ENCODE measurements around the gene RTL1. TPM values are rescaled to one million over a fixed set of nuclear protein-coding genes. Genes with fewer than 3 reads are reported as not detected.

Gene RTL1
- total and polyA plus RNA-seq, 2 experiments from 2014 or later = 0.36 TPM; not detected in 1

DNA sequence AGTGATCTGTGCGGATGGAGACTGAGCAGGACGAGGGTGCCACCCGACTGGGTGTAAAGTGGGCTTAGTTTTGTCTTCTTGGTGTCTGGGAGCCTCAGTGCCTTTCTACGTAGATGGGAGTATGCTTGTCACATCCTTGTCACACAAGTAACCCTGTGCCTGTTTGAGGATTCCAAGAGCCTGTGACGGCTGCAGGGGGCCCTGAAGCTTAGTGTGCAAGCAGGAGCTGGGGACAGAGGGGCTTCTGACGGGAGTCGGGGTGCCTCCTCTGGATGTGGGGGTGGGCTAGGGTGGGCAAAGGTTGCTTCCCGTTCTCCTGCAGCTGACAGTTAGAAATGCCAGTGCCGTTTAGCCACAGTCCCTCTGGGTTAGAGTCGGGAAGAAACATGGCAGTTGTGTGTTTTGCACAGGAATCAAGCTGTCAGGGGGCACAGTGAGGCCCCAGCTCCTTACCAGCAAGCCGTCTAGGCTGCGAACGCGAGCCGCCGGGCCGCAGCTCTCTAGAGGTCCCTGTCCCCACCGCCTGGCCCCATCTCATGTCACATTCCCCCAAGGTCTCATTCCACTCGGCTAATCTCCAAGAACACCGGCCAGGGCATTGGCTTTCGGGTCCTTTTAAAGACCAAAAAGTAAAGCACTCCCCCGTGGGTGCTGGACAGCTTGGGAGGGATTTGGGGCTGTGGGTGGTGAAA is 7.0 kb downstream of the RTL1 start:
- Histone ChIP-seq H2AFZ (no peak overlapping the region), H4K20me1 (ENCODE audit: insufficient read depth) (no peaks in the 10 kb centered on the region)
- 67 to 74% methylated on average over 22 of the region's 22 CpGs for WGBS, 2 experiments (ENCODE audit: low coverage in 1 of 2, low lambda C conversion rate in 2 of 2, missing lambda C conversion rate in 2 of 2)

DNA sequence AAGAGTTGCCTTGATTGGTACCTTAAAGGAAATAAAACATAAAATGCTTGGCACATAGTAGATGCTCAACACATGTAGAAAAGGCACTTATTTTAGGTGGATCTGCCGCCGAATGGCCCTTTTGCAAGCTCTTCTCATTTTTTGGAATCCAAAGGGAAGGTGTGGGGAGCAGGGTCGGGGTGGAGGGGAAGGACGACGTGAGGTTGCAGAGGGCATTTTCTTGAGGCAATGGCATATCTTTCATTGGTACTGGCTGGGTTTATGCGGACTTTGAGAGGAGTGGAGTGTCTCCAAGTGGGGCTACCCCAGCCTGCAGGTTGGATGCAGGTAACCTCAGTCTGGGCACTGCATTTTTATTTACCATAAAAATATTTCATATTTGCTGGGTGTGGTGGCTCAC is 8.1 kb downstream of the RTL1 start:
- peaks cover 10% of the 10 kb centered on the region; the same call in 1 of the 2 replicates for H3K27me3 ChIP-seq (replicated peaks; ENCODE audit: insufficient read depth)
- no peaks in the 10 kb centered on the region for H3F3A ChIP-seq (ENCODE audit: insufficient read depth)
- H3K4me1 ChIP-seq (ENCODE audit: insufficient read depth) = no peaks in the 10 kb centered on the region
- H3K4me2 ChIP-seq (ENCODE audit: unreplicated experiment) = no peak overlapping the region
- H3K9ac ChIP-seq = no peak overlapping the region
- no peaks in the 10 kb centered on the region for H3K79me2 ChIP-seq (ENCODE audit: insufficient read depth)
- H3K36me3 ChIP-seq (ENCODE audit: low read depth) = peaks cover 16% of the 10 kb centered on the region; the same call in 1 of the 2 replicates
- TF ChIP-seq EZH2phosphoT487 (IDR thresholded peaks at IDR 0.05; ENCODE audit: insufficient read depth, low read depth) (no peak), EZH2 (IDR thresholded peaks at IDR 0.05; ENCODE audit: insufficient read depth, poor library complexity, severe bottlenecking) (no peak)
- no peak for DNase-seq
- H3K9me3 ChIP-seq (ENCODE audit: low read depth) = no peaks in the 10 kb centered on the region
- H3K9me2 ChIP-seq (ENCODE audit: insufficient read depth) = no peaks in the 10 kb centered on the region
- in situ Hi-C loops (cut with MboI) = no loop called here
- H3K4me3 ChIP-seq = no peak overlapping the region
- H2AFZ ChIP-seq = no peak overlapping the region
- H4K20me1 ChIP-seq (ENCODE audit: insufficient read depth) = no peaks in the 10 kb centered on the region
- H3K27ac ChIP-seq = no peak overlapping the region
- 74 to 82% methylated on average over 6 of the region's 6 CpGs for WGBS, 2 experiments (ENCODE audit: low coverage in 1 of 2, low lambda C conversion rate in 2 of 2, missing lambda C conversion rate in 2 of 2)

More for the DNA sequence above, 7.0 kb downstream of the RTL1 start:
- no peaks in the 10 kb centered on the region for H3K79me2 ChIP-seq (ENCODE audit: insufficient read depth)
- no peaks in the 10 kb centered on the region for H3K9me3 ChIP-seq (ENCODE audit: low read depth)
- no peak for TF ChIP-seq EZH2 (IDR thresholded peaks at IDR 0.05; ENCODE audit: insufficient read depth, poor library complexity, severe bottlenecking)
- TF ChIP-seq EZH2phosphoT487 (IDR thresholded peaks at IDR 0.05; ENCODE audit: insufficient read depth, low read depth) = no peak
- no peak overlapping the region for H3K9ac ChIP-seq
- H3K27me3 ChIP-seq (replicated peaks; ENCODE audit: insufficient read depth) = peaks cover 13% of the 10 kb centered on the region; the same call in 1 of the 2 replicates
- no peaks in the 10 kb centered on the region for H3K9me2 ChIP-seq (ENCODE audit: insufficient read depth)
- H3K4me2 ChIP-seq (ENCODE audit: unreplicated experiment) = no peak overlapping the region
- H3F3A ChIP-seq (ENCODE audit: insufficient read depth) = no peaks in the 10 kb centered on the region
- no peaks in the 10 kb centered on the region for H3K4me1 ChIP-seq (ENCODE audit: insufficient read depth)
- H3K27ac ChIP-seq = no peak overlapping the region
- H3K36me3 ChIP-seq (ENCODE audit: low read depth) = peaks cover 16% of the 10 kb centered on the region; the same call in 1 of the 2 replicates
- in situ Hi-C loops (cut with MboI) = no loop called here
- H3K4me3 ChIP-seq = no peak overlapping the region
- DNase-seq = no peak

DNA sequence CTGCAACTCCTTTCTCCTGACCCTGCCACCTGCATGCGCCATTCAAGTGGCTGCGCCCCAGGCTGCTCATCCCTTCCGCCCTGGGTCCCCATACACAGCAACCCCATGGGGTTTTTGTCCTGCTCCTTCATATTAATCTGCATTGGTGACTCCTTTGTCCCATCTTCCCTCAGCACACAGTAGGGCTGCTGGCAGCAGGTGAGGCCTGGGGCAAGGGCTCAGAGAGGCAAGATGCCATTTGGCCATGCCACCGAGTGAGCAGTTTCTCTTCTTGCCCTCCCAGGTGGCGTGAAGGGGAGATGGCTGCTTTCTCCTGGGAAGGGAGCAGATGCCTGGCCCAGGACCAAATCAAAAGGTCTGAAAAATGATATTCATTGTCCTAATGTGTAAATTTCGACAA is 9.1 kb downstream of the RTL1 start:
- WGBS, 2 experiments (ENCODE audit: low coverage in 1 of 2, low lambda C conversion rate in 2 of 2, missing lambda C conversion rate in 2 of 2) = 76 to 80% methylated on average over 6 of the region's 6 CpGs

DNA sequence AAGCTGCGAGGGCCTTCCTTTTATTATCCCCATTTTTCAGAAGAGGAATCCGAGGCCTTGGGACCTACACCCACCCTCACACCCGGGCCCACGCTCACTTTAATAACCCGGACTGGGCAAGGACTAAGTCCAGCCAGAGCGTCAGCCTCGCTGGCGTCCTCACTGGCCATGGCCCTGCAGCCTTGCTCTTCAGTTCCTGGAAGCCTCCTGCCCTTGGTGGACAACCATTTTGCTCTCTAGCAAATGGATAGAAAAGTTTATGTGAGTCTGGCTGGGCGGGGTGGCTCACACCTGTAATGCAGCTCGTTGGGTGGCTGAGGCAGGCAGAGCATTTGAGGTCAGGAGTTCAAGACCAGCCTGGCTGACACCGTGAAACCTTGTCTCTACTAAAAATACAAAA is 9.8 kb downstream of the RTL1 start:
- no peak for DNase-seq
- in situ Hi-C loops (cut with MboI) = no loop called here
- WGBS, 2 experiments (ENCODE audit: low coverage in 1 of 2, low lambda C conversion rate in 2 of 2, missing lambda C conversion rate in 2 of 2) = 69 to 71% methylated on average over 11 of the region's 11 CpGs
- Histone ChIP-seq H2AFZ (no peak overlapping the region), H4K20me1 (ENCODE audit: insufficient read depth) (no peaks in the 10 kb centered on the region; the same call in 1 of the 2 replicates), H3K4me2 (ENCODE audit: unreplicated experiment) (no peak overlapping the region), H3K27me3 (replicated peaks; ENCODE audit: insufficient read depth) (no peaks in the 10 kb centered on the region; the same call in 1 of the 2 replicates), H3K4me1 (ENCODE audit: insufficient read depth) (no peaks in the 10 kb centered on the region), H3K36me3 (ENCODE audit: low read depth) (peaks cover 20% of the 10 kb centered on the region; the same call in 1 of the 2 replicates), H3K9ac (no peak overlapping the region), H3K27ac (no peak overlapping the region), H3F3A (ENCODE audit: insufficient read depth) (peaks cover 1% of the 10 kb centered on the region; the same call in 1 of the 2 replicates), H3K4me3 (no peak overlapping the region), H3K9me2 (ENCODE audit: insufficient read depth) (no peaks in the 10 kb centered on the region), H3K9me3 (ENCODE audit: low read depth) (no peaks in the 10 kb centered on the region), H3K79me2 (ENCODE audit: insufficient read depth) (peaks cover 5% of the 10 kb centered on the region; the same call in 1 of the 2 replicates)
- TF ChIP-seq EZH2 (IDR thresholded peaks at IDR 0.05; ENCODE audit: insufficient read depth, poor library complexity, severe bottlenecking) = no peak
- TF ChIP-seq EZH2phosphoT487 (IDR thresholded peaks at IDR 0.05; ENCODE audit: insufficient read depth, low read depth) = no peak

More for the DNA sequence above, 9.1 kb downstream of the RTL1 start:
- H3F3A ChIP-seq (ENCODE audit: insufficient read depth) = no peaks in the 10 kb centered on the region
- no peak overlapping the region for H3K9ac ChIP-seq
- H3K36me3 ChIP-seq (ENCODE audit: low read depth) = peaks cover 14% of the 10 kb centered on the region; the same call in 1 of the 2 replicates
- no peaks in the 10 kb centered on the region for H3K4me1 ChIP-seq (ENCODE audit: insufficient read depth)
- H3K9me2 ChIP-seq (ENCODE audit: insufficient read depth) = no peaks in the 10 kb centered on the region
- H3K4me3 ChIP-seq = no peak overlapping the region
- no peak overlapping the region for H3K27ac ChIP-seq
- H3K79me2 ChIP-seq (ENCODE audit: insufficient read depth) = no peaks in the 10 kb centered on the region
- no peaks in the 10 kb centered on the region for H4K20me1 ChIP-seq (ENCODE audit: insufficient read depth)
- H3K9me3 ChIP-seq (ENCODE audit: low read depth) = no peaks in the 10 kb centered on the region
- H3K27me3 ChIP-seq (replicated peaks; ENCODE audit: insufficient read depth) = peaks cover 4% of the 10 kb centered on the region; the same call in 1 of the 2 replicates
- no peak overlapping the region for H2AFZ ChIP-seq
- in situ Hi-C loops (cut with MboI) = no loop called here
- no peak for DNase-seq
- no peak overlapping the region for H3K4me2 ChIP-seq (ENCODE audit: unreplicated experiment)
- no peak for TF ChIP-seq EZH2 (IDR thresholded peaks at IDR 0.05; ENCODE audit: insufficient read depth, poor library complexity, severe bottlenecking)
- TF ChIP-seq EZH2phosphoT487 (IDR thresholded peaks at IDR 0.05; ENCODE audit: insufficient read depth, low read depth) = no peak

Measured in GM23248 (cell line).